Limb (tissue), 2 donors: Measurements from ENCODE around the gene ADAMTS2.
A peak's percentile ranks its signal among the peaks of the same experiment; 100 is the strongest.

Experiments
- DNase-seq, 2 donors: peaks; one replicate each; pipeline ENCODE4 v3.0.0-alpha.2; 2016; ENCODE audit errors: extremely low spot score in 2 of 2

The ADAMTS2 gene

DNA sequence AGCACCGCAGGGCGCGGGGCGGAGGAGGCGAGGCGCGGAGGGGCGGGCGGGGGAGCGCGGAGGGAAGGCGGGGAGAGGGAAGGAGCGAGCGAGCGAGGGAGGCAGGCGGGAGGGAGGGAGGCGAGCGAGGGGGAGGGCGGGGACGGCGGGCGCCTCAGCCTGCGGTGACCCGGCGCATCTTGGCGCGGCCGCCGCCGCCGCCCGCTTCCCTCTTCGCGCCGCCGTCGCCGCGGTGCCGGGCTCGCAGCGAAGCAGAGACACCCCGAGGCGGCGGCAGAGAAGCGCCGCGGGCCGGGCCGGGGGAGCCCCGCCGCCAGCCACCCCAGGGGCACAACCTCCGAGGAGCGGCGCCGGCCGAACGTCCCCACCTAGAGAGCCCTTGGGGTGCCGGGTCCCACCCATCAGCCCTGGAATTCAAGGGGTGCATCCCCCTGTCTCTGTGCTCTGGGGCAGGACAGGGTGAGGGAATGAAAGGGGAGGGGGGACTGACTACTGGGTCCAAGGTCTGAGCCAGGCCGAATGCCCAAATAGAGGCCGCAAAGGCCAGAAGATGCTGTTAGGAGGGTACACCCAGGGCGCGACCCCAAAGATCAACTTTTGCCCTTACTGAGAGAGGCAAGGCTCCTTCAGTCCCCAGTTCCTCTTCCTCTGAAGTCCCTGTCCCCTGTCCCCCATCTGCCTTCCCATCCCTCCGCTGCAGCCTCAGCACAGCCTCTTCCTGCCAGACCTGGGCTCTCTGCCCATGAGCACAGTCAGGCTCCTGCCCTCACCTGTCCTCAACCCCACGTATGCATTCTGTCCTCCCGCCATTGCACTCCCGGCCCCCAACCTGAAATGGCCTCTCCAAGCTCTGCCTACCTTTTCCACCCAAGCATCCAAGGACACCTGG, at the start of gene ADAMTS2:
TSS of gene ADAMTS2 (minus strand) at position 29 of the 889 bp plus-strand sequence. CDS start 133 bp downstream, outside the sequence.
- peak; percentile 49 to 82 for DNase-seq

DNA sequence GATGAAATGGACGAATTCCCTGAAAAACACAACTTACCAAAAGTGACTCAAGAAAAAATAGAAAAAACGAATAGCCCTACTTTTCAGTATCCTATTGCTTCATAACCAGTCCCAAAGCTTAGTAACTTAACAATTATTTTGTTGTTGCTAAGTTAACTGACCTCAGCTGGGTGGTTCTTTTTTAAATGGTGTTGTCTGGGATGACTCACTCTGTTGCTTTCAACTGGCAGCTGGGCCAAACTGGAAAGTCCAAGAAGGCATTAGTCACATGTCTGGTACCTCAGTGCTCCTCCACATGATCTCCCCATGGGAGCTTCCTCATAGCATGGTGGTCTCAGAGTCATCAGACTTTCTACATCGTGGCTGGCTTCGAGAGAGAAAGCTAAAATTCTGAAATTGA, 47.8 kb upstream of the ADAMTS2 start:
- no peak for DNase-seq

DNA sequence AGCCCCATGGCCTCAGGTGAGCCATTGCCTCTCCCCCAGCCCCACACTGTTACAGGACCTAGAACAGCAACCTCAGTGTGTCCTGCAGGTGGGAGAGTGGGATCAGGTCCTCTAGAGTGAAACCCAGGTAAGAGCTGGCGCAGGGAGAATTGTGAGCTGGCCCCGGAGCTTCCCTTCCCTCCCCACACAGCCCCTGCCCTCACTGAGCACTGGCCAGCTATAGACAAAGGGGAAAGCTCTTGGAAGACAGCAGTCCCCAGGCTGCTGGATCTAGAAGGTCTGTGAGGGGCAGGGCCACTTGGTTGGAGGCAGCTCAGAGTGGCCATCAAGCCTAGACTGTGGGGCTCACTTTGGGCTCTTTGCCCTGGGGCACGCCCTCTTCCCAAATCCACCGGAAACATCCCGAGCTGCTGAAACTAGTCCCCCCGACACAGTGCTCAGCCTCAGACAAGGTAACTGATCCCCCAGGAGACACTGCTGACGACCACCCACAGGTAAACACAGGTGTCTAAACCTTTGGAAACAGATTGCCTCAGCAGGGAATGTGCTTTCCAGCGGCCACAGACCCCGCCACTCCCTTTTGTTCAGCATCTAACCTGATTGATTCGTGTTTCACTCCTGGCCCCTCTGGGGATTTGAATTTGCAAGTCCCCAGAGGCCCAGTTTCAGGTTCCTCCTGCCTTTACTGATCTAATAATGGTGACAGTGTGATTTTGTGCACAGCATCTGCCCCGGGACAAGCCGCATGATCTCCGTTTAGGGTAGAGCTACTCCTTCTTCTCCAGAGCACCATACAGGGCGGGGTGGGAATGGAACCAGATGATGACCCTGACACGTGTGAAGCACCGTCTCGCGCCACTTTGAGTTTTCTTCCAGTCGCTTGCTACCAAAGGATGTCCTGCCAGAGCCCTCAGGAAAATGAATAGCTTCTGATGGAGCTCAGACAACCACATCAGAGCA, 42.2 kb upstream of the ADAMTS2 start:
- DNase-seq = no peak

DNA sequence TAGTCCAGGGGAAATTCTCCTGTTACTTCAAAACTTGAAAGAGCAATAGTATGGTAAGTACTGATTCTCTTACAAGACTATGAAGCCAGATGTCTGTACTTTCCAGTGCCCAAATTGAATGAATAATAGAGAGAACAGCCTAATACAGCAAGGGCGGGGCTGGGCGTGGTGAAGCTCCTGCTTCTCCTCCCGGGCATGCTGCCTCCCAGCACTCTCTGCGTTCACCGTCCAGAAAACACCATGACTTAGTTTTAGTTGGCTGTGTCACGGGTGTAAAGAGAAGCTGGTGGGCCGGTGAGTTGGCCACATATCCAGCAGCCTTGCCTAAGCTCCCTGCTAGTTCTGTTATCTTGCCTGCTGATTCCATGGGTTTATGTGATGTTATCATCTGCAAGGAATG, 40.7 kb upstream of the ADAMTS2 start:
- no peak for DNase-seq

DNA sequence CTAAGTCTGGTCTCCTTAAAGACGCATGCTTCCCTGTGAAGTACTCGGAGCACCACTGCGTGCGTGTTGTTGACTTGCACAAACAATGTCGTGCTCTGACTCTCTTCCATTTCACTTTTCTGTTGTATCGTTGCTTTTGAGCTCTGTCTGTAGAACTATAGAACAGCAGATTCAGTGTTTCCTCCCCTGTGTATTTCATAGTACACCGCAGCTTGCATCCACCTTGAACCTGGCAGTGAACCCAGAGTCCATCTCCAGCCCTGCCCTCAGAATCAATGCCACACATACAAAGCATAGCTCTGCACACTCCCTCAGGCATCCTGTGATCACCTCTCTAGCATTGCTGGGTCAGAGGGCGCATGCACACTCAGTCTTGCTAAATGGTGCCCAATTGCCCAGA, 37.2 kb upstream of the ADAMTS2 start:
- no peak for DNase-seq

DNA sequence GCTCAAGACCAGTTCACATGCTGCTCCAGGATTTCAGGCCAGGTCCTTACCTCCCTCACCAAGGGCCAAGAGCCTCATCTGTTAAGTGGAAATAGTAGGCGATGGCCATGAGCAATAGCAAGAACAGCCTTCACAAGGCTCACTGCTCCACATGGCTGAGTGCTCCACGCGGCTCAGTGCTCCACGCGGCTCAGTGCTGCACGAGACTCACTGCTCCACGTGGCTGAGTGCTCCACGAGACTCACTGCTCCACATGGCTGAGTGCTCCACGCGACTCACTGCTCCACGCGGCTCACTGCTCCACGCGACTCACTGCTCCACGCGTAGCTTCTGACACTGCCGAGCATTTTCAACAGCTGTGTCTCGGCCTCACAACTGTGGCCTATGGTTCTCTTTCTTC, 36.4 kb upstream of the ADAMTS2 start:
- no peak for DNase-seq

DNA sequence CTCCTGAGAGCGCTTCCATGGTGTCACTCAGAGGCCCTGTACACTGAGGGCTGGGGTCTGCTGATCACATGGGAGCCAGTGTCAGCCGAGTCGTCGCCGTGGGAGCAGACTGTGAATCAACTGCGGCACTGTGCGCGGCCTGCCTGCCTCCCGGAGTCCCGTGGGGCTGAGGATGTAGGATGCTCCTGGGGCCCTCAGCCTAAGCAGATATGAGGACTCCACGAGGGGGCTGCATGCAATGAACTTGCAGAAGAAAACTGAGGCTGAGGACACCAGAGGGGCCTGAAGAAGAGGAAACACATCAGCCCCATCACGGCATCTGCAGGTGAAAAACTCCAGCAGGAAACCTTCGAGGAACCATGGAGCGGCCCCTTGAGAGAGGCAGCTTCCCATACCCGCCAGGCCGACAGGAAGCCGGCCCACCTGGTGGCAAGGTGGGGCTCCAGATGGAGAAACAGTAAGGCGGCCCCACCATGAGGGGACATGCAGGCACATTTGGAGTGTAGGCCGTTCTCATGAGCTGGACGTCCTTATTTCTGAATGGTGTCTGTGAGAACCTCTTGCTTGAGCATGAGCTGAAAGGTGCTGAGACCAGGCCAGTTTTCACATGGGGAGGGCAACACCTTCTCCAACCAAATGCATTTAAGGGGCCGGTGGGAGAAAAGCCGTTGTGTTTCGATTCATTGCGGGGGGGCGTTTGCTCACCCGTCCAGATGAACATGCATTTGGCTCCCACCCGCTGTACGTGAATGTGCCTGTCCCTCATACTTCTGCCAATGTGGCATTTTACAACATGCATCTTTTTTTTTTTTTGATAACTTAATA, 35.2 kb upstream of the ADAMTS2 start:
- DNase-seq = no peak

DNA sequence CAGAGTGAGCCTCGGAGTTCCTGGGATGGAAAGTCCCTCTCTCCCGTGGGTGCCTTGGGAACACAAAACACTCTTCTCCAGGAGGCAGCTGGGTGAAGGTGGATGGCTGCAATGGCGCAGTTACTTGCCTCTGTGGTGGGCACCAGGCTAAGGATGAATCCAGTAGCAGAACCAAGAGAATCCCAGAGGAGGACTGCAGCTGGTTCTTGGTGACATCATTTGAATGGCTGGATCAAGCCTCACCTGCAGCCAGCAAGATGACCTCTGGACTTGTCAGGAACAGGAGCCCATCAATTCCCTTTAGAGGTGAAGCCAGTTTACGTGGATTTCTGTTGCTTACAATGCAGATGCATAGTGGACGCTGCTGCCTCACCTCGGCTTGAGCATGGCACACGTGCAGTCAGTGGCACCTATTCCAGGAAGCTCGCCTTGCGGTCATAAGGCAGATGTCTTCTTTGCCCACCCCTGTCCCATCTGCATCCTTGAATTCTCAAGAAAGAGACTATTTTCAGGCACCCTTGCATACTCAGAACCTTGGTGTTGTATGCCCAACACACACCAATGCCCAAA, 34.1 kb upstream of the ADAMTS2 start:
- no peak for DNase-seq

DNA sequence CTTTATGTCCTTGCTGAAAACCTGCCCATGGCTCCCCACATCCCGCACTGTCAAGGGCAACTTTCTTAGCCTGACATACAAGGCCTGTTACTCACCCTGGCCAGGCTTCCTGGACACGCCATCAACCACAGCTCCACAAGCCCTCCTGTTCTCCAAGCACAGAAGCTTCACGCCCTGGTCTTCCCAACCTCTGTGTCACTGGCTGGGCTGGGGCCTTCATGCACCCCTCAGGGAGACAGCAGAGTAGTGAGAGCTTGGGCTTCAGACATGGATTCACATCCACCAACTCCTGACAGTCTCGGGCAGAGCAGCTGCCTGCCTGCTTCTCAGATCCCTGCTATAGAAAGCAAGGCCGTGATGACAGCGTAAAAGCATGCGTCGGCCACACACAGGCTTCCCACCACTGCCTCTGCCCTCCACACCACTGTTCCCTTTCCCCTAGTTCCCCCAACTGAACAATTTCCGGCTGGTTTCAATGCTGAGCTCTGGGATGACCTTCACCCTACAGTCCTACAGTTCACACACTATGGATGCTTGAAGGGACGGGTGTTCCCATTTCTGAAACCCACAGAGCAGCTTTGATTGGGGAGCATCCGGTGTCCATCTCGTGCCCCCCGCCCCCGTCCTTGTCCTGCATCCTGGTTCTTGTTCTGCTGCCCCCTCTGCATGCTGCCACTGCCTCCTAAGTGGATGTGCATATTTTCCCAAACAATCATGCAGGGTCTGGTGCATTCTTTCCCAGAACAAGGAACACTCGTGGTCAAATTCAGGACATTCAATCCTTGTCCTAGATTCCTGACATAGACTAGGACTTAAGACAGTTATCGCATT, 33.4 kb upstream of the ADAMTS2 start:
- DNase-seq = peak in 1 of 2 donors; percentile 27

DNA sequence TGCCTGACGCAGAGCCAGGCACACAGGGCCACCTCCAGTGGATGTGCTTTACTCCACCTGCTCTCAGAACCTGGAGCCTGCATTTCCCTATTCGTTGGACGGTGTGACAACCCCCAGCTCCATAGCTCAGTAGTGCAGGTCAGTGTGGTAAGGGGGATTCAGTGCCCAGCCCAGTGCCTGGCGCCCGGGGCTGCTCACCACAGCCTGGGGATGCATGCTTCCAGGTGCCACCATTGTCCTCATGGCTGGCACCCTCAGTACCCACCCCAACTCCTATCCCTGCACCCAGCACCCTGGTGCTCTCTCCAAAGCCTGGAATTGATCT, 32.8 kb upstream of the ADAMTS2 start:
- DNase-seq = no peak

DNA sequence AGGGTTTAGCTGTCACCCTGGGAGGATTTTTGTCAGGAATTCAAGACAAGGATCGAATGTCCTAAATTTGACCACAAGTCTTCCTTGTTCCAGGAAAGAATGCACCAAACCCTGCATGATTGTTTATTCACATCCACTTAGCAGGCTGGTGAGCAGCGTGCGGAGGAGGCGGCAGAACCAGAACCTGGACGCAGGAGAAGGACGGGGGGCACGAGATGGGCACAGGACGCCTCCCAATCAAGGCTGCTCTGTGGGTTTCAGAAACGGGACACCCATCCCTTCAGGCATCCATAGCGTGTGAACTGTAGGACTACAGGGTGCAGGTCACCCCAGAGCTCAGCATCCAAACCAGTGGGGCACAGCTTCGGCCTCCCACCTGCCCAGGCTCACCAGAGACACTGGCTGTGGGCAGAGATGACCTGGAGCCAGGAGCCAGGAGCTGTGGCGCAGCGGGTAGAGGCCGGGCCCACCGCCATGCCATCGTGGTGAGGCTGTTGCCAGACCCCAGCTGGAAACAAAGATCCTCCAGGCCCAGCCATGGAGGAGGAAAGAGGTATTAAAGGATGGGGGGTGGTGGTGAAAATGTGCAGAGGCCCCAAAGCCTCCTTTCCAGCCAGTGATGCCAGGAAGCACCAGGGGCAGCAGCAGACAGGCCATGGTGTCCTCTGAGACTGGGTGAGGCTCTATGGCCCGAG, 32.3 kb upstream of the ADAMTS2 start:
- DNase-seq = no peak

DNA sequence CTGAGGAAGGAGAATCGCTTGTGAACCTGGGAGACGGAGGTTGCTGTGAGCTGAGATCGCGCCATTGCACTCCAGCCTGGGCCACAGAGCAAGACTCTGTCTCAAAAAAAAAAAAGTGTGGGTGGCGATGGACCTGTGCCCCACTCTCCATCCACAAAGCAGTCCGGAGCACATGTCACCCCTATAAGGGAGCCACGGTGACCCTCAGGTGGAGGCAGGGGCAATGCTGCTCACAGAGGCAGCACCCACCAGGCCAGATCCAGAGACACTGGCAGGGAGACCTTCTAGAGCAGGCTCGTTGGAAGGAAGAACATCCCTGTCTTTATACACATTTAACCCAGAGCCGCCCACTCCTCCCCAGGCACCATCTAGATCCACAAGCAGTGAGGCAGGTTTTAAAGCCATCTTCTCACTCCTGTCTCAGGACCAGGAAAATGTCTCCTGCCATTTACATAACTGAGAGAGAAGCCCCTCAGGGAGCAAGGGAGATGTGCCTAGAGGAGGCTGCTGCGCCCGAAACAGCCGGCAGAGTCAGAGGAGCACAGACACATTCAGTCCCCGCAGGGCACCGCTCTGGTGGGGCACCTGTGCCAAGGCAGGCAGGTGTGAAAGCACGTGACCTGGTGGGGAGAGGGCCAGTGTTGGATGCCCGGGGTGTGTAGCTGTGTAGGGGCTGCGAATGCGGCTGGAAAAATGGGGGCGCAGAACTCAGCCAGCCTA, 31.6 kb upstream of the ADAMTS2 start:
- DNase-seq = no peak

DNA sequence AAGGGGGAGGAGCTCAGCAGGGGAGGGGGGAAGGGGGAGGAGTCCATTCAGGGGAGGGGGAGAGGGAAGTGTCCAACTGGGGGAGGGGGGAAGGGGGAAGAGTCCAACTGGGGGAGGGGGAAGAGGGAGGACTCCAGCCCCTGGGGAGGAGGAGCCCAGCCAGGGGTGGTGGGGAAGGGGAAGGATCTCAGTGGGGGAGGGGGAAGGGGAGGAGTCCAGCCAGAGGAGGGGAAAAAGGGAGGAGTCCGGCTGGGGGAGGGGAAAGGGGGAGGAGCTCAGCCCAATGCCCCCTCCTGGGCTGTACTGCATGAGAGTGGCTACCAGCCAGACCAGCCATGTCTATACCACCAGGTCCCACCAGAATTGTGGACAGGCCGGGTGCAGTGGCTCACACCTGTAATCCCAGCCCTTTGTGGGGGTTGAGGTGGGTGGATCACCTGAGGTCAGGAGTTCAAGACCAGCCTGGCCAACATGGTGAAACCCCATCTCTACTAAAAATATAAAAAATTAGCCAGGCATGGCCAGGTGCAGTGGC, 30.6 kb upstream of the ADAMTS2 start:
- DNase-seq = no peak

DNA sequence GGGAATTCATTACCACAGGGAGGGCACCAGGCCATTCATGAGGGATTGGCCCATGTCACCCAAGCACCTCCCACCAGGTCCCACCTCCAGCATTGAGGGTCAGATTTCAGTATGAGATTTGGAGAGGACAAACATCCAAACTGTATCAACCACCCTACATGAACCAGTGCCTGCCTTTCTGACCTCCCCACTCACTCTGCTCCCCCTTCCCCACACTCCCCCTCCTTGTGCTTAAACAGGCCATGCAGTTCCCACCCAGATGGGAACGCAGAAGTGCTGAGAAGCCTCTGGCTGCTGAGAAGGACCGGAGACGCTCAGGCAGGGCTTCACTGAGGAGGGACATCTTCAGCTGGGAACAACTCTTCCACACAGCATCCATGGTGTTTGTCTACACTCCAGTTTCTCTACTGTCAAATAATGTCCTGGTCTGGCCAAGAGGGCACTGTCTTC, 30.0 kb upstream of the ADAMTS2 start:
- DNase-seq = no peak

DNA sequence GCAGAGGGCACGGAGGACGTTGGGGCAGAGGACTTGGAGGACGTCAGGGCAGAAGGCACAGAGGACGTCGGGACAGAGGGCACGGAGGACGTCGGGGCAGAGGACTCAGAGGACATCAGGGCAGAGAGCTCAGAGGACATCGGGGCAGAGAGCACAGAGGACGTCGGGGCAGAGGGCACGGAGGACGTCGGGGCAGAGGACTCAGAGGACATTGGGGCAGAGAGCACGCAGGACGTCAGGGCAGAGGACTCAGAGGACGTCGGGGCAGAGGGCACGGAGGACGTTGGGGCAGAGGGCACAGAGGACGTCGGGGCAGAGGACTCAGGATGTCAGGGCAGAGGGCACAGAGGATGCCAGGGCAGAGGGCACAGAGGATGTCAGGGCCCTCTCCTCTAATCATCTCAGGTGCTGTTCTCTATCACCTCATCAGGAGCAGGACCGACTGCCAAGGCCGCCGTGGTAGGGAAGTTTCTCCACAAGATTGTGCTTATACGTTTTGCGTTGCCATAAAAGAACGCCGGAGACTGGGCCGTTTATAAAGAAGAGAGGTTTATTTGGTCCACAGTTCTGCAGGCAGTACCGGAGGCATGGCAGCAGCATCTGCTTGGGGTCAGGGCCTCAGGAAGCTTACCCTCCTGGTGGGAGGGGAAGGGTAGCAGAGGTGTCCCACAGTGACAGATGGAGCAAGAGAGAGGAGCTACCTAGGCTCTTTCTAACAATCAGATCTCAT, 29.4 kb upstream of the ADAMTS2 start:
- no peak for DNase-seq

DNA sequence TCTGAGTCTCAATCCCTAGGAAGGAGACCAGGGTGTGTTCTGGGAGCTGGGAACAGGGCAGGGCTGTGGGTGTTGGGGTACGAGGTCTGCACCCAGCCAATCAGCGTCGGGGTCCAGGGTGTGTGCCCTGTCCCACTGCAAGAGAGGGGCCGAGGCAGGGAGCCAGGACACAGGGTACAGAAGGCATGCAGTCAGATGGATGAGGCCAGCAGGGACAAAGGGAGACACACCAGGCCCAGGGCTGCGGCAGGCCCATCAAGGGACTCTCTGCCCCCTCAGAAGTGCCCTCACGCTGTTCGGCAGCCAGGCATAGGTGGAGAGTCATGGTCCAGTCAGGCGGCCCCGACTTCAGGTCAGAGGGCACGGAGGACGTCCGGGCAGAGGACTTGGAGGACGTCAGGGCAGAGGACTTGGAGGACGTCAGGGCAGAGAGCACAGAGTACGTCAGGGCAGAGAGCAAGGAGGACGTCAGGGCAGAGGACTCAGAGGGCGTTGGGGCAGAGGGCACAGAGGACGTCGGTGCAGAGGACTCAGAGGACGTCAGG, 28.8 kb upstream of the ADAMTS2 start:
- no peak for DNase-seq

DNA sequence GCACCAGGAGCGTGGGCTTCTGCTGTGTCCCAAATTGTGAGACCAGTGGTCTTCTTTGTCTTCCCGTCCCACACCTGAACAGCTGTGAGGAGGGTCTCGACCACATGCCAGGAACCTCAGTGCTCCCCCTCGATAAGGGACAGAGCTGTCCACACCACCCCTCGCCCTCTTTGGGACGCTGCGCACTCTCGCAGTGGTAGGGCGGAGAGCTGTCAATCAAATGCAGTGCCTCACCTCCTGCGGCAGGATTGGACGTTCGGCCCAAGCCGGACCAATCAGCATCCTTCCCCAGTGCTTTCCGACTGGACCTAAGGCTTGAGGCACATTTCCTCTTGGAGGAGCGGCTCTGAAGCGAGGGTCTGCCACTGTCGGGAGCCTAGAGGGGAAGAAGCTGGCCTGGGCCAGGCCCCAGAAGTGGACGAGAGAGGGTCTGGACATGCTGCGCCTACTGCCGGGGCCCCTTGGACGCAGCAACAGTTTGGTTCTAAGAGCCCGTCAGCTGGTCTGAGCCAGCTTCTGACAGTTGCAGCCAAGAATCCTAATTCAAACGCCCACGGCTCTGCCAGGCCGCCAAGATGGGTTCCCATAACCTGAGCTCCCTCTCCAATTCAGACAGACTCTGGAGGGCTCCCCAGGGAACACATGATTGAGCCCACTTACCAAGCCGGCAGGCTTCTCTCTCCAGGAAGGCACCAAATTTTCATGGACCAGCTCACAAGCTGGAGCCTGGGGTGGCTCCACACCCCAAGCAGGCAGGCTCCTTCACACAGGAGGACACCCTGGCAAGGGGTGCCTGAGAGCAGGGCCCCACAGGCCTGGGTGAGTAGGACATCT, 28.1 kb upstream of the ADAMTS2 start:
- peak in 1 of 2 donors; percentile 27 for DNase-seq
